Subcutaneous abdominal adipose tissue (tissue), 5 donors: Measurements from ENCODE around the gene MYO16.

Experiments used
- H3K27ac ChIP-seq: one replicate; pipeline ENCODE4 v1.7.0; 2013; ENCODE audit warnings: low read depth, mild to moderate bottlenecking, inconsistent platforms, low read length, moderate library complexity
- H3K27me3 ChIP-seq, 5 donors: one replicate each; pipeline ENCODE4 v1.7.0; 2013; ENCODE audit warnings: low read length in 5 of 5, inconsistent platforms in 1 of 5; ENCODE audit not compliant: control insufficient read depth in 5 of 5, insufficient read depth in 4 of 5
- H3K36me3 ChIP-seq, 5 donors: one replicate each; pipeline ENCODE4 v1.7.0; 2013; ENCODE audit warnings: low read length in 5 of 5; ENCODE audit not compliant: control insufficient read depth in 5 of 5, insufficient read depth in 5 of 5
- H3K4me1 ChIP-seq, 5 donors: one replicate each; pipeline ENCODE4 v1.7.0; 2013; ENCODE audit warnings: low read length in 5 of 5, mild to moderate bottlenecking in 3 of 5, moderate library complexity in 1 of 5; ENCODE audit not compliant: control insufficient read depth in 5 of 5, insufficient read depth in 5 of 5
- H3K4me3 ChIP-seq, 5 donors: one replicate each; pipeline ENCODE4 v1.7.0; 2013; ENCODE audit warnings: low read length in 5 of 5, low read depth in 1 of 5
- H3K9ac ChIP-seq, 5 donors: one replicate each; pipeline ENCODE4 v1.7.0; 2013; ENCODE audit warnings: low read length in 5 of 5, mild to moderate bottlenecking in 4 of 5, moderate library complexity in 3 of 5
- H3K9me3 ChIP-seq, 5 donors: one replicate each; pipeline ENCODE4 v1.7.0; 2013; ENCODE audit warnings: low read length in 5 of 5; ENCODE audit not compliant: control insufficient read depth in 5 of 5
- donor health status: healthy.
- donor health status: healthy.
- donor health status: healthy.
- donor health status: healthy.
- donor health status: healthy.

MYO16 gene

DNA sequence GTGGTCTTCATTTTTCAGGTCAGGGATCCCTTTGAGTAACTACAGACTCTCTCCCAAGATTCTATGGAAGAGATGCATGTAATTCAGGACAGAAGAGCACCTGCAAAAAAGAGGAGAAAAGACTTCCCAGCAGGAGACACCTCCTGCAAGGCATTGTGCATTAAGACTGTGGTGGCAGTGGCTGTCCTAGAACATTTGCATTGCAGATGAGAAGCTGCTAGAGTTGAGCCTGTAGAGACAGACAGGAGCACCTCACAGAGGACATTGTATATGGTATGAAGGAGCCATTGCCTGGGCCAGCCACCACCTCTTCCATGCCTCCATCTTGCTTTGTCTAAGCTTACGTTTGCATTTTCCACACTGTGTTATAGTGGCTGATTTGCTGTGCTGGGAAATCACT, 11.2 kb upstream of the MYO16 start:
- H3K36me3 ChIP-seq: no peaks in the 10 kb centered on the region
- H3K27ac ChIP-seq: no peak overlapping the region
- H3K9me3 ChIP-seq: no peaks in the 10 kb centered on the region
- H3K27me3 ChIP-seq: no peaks in the 10 kb centered on the region
- H3K4me1 ChIP-seq: no peaks in the 10 kb centered on the region
- no peak overlapping the region for H3K9ac ChIP-seq
- H3K4me3 ChIP-seq: no peak overlapping the region

DNA sequence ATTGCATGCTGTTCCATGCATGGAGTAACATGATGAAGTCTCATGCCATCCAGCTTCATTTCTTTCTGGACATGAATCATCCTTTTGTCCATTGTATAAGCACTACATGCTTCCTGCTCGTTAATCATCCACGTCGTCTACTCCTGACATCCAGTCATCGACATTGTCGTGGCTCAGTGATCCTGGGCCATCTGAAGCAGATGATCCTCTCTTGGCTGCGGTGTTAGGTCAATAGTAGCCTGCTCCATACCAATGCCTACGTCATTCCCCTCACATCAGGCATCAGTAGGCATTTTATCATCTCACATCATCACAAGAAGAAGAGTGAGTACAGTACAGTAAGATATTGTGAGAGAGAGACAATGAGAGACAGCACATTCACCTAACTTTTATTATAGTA, 7.9 kb upstream of the MYO16 start:
- Histone ChIP-seq H3K9ac (no peak overlapping the region), H3K36me3 (no peaks in the 10 kb centered on the region), H3K4me1 (no peaks in the 10 kb centered on the region), H3K4me3 (no peak overlapping the region), H3K27ac (no peak overlapping the region), H3K27me3 (no peaks in the 10 kb centered on the region), H3K9me3 (peaks cover 0 to 7% (median 6%) of the 10 kb centered on the region in 5 donors)

DNA sequence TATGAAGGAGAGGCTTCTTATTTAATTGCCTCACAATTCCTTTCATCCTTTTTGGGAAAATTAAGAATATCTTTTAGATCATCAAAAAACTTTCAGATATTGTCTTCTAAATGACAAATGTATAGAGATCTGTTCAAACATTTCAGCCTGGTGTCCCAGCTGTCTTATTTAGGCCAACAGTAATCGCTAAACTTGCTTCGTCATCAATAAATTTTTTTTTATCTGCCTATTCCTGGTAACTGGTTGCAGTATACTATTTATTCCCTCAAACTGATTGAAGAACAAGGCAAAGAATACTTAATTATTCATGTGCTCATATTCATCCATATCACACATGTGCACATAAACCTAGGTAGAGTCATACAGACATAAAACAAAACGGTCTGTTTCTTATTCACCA, 5.3 kb upstream of the MYO16 start:
- no peak overlapping the region for H3K9ac ChIP-seq
- H3K4me1 ChIP-seq: no peaks in the 10 kb centered on the region
- peaks cover 0 to 7% (median 6%) of the 10 kb centered on the region in 5 donors for H3K9me3 ChIP-seq
- H3K27me3 ChIP-seq: peaks cover 0 to under 1% (median 0%) of the 10 kb centered on the region in 5 donors
- no peak overlapping the region for H3K27ac ChIP-seq
- no peak overlapping the region for H3K4me3 ChIP-seq
- H3K36me3 ChIP-seq: no peaks in the 10 kb centered on the region

DNA sequence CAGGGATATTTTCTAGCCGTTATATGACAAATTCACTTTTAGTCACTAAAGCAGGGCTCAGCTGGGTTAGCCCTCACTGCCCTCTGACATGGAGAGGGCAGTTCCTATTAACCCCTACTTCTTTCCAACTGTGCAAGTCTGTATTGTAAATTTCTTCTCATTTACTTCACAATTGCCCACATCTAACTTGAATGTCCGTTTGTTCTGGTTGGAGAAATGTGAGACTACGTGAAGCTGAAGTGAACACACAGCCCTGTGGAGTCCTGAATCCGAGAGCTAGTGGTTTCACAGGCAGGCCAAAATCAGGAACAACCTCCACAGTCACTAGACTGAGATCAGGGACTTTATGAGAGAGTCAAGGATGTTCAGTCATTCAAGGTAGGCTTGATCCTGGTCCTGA, 4.4 kb upstream of the MYO16 start:
- peaks cover 0 to 7% (median 3%) of the 10 kb centered on the region in 5 donors for H3K27me3 ChIP-seq
- no peak overlapping the region for H3K4me3 ChIP-seq
- H3K36me3 ChIP-seq: no peaks in the 10 kb centered on the region
- peaks cover 0 to 7% (median 6%) of the 10 kb centered on the region in 5 donors for H3K9me3 ChIP-seq
- H3K27ac ChIP-seq: no peak overlapping the region
- H3K9ac ChIP-seq: no peak overlapping the region
- H3K4me1 ChIP-seq: no peaks in the 10 kb centered on the region

DNA sequence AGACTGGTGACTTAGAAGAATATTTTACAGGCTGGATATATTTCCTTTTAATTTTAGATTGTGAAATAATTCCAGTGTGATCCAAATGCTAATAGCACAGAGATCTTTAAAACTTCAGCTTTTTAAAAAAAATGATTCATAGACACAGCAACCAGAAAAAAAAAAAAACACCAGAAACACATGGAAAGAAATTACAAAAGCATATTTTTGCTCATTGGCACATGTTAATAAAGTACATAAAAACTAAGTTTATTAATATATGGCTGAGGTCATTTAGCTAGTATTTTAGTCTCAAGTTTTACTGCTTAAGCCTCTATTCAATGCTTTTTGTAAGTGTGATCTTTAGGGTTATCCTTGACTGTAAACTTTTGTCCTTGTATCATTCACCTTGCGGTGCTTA, 577 bp downstream of the MYO16 start:
- Histone ChIP-seq H3K9me3 (peaks cover 0 to 5% (median 4%) of the 10 kb centered on the region in 5 donors), H3K4me1 (peaks cover 0 to 5% (median 0%) of the 10 kb centered on the region in 5 donors), H3K4me3 (no peak overlapping the region), H3K36me3 (no peaks in the 10 kb centered on the region), H3K27me3 (peaks cover 0 to 9% (median 3%) of the 10 kb centered on the region in 5 donors), H3K27ac (no peak overlapping the region), H3K9ac (no peak overlapping the region)

DNA sequence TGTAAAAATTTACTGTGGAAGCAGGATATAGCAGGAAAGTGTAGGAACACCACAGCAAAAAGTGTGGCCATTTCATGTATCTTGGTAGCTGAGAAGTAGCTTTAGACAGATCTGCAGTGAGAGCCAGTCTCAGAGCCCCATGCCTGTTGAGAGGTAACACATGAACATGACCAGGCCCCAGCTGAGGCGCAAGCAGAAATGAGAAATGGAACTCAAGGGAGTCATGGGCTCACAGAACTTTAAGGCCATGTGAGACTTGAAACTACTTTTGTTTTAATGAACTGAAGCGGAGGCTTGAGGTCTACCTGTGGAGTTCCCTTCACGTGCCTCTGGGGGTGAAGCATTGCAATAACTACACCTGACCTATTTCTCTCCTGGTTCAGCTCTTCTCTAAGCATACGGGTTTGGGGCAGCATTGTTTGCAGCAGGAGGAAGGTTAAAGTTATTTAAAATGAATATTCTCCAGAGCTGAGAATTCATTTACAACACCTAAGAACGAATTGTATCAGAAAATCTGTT, 3.3 kb downstream of the MYO16 start:
- no peak overlapping the region for H3K4me3 ChIP-seq

DNA sequence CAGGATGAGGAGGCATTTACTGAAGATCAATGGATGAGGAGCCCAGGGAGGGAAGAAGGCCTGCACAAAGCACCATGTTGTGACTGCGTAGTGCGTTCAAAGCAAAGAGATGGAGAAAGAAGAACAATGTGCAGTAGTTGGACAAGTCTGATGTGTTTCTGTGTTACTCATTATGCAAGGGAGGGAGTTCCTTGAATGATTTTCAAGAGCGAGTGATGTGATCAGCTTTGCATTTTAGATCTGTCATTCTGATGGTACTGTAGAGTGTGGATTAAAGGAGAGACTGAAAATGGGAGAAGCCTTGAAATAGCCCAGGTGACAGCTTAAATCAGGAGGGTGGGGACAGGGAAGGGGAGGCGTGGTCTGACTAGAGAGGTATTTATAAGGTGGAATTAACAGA, 9.5 kb downstream of the MYO16 start:
- Histone ChIP-seq H3K27me3 (peaks cover 0 to under 1% (median 0%) of the 10 kb centered on the region in 5 donors), H3K27ac (no peak overlapping the region), H3K36me3 (no peaks in the 10 kb centered on the region), H3K4me1 (no peaks in the 10 kb centered on the region), H3K9ac (no peak overlapping the region), H3K4me3 (no peak overlapping the region), H3K9me3 (peaks cover 0 to 3% (median 0%) of the 10 kb centered on the region in 5 donors)

More for the DNA sequence above, 3.3 kb downstream of the MYO16 start:
- Histone ChIP-seq H3K27ac (no peak overlapping the region), H3K4me1 (peaks cover 0 to 5% (median 0%) of the 10 kb centered on the region in 5 donors), H3K9ac (no peak overlapping the region), H3K36me3 (no peaks in the 10 kb centered on the region), H3K27me3 (peaks cover 0 to 9% (median 3%) of the 10 kb centered on the region in 5 donors), H3K9me3 (no peaks in the 10 kb centered on the region)

DNA sequence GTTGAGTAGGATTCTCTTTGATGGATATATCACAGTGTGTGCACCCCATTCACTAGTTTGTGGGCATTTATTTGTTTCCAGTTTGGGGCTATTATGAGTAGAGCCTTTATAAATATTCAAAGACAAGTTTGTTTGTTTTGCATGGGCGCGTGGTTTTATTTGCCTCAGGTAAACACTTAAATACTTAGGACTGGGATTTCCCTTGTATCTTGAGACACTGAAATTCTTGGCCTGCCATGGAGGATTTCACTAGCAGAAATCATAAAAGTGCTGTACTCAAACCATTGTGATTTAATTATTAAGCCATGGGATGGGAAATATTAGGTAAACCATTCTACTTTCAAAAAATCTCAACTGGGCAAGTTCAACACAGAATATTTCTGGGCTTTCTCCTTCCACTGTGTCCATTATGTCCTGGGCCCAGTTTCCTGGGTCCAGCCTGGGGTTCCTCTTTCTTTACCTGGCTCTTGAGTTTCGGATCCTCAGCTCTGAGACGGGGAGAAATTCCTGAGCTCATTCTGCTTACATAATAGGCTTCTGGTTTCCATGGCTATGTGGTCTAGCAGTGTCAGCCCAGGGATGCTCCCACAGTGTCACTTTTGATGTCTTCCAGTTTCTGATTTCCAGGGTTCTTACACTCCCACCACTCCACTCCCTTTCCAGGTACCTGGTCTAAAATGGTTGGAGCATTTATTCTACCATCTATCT, 14.4 kb downstream of the MYO16 start:
- peaks cover 0 to 12% (median 10%) of the 10 kb centered on the region in 5 donors for H3K9me3 ChIP-seq
- no peak overlapping the region for H3K4me3 ChIP-seq
- no peaks in the 10 kb centered on the region for H3K27me3 ChIP-seq
- H3K9ac ChIP-seq: no peak overlapping the region
- no peak overlapping the region for H3K27ac ChIP-seq
- no peaks in the 10 kb centered on the region for H3K4me1 ChIP-seq
- H3K36me3 ChIP-seq: no peaks in the 10 kb centered on the region

DNA sequence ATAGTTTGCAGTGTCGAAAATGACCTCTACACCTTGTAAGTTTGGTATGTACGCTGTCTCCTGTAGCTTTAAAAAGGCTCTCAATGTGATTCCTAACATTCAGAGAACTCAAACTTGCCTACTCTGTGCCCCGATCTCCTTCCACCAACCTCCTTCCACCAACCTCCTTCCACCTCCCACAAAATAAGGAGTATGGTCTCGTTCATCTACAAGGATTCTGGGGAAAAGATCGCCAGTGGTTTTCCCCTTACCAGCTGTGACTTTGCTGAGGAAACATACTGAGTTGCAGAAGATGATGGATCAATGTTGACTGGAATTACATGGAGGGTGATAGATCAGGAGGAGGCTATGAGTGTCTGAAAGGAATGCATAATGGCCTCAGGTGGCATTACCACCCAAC, 16.0 kb downstream of the MYO16 start:
- Histone ChIP-seq H3K4me3 (no peak overlapping the region), H3K27ac (no peak overlapping the region), H3K9me3 (peaks cover 0 to 12% (median 10%) of the 10 kb centered on the region in 5 donors), H3K4me1 (no peaks in the 10 kb centered on the region), H3K27me3 (no peaks in the 10 kb centered on the region), H3K36me3 (no peaks in the 10 kb centered on the region), H3K9ac (no peak overlapping the region)

DNA sequence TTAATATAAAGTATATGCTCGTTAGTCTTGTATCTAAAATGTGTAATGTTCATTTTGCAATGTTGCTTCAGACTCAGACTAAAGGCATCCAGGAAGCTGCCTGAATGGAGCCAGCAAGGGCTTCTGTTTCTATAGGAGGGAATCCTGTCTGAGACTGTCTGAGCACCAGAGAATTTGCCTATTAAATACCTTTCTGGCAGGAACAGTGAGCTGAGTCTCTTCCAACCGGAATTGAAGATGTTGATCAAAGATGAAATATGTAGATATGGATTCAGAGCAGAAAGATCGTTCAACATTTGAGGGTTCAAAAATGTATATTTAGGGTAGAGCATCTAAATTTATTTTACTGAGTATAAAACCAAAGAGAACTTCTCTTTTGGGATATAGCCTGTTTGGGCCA, 20.9 kb downstream of the MYO16 start:
- Histone ChIP-seq H3K4me3 (no peak overlapping the region), H3K4me1 (peaks cover 0 to 3% (median 0%) of the 10 kb centered on the region in 5 donors), H3K36me3 (no peaks in the 10 kb centered on the region), H3K27me3 (no peaks in the 10 kb centered on the region), H3K9ac (no peak overlapping the region), H3K27ac (no peak overlapping the region), H3K9me3 (peaks cover 0 to 8% (median 6%) of the 10 kb centered on the region in 5 donors)
